GM23338 (cell line): ENCODE data around the gene AGAP2. TPM values are rescaled to one million over a fixed set of nuclear protein-coding genes. Genes with fewer than 3 reads are reported as not detected.

Experiments
- ETS1 ChIP-seq: IDR thresholded peaks from 2 replicates; pipeline ENCODE4 v1.6.1; 2016; ENCODE audit warnings: antibody characterized with exemption
- EZH2 ChIP-seq: fragments of 200-600 bp; sonication (generic); IDR thresholded peaks from one replicate; pipeline ENCODE4 v1.8.0; 2017; ENCODE audit warnings: antibody characterized with exemption, mild to moderate bottlenecking, low read depth; ENCODE audit not compliant: unreplicated experiment
- EZH2phosphoT487 ChIP-seq: fragments of 200-600 bp; sonication (generic); IDR thresholded peaks from one replicate; pipeline ENCODE4 v1.8.1; 2018; ENCODE audit warnings: antibody characterized with exemption; ENCODE audit not compliant: unreplicated experiment
- JUNB ChIP-seq: IDR thresholded peaks from one replicate; pipeline ENCODE4 v1.6.1; 2016; ENCODE audit warnings: antibody characterized with exemption; ENCODE audit not compliant: unreplicated experiment
- NANOG ChIP-seq: IDR thresholded peaks from 2 replicates; pipeline ENCODE4 v1.6.1; 2016; ENCODE audit warnings: antibody characterized with exemption, borderline replicate concordance
- POLR2AphosphoS5 ChIP-seq: IDR thresholded peaks from 2 replicates; pipeline ENCODE4 v1.6.1; 2016; ENCODE audit warnings: antibody characterized with exemption, low read depth
- STAT1 ChIP-seq: IDR thresholded peaks from one replicate; pipeline ENCODE4 v1.6.1; 2016; ENCODE audit warnings: antibody characterized with exemption; ENCODE audit not compliant: unreplicated experiment
- ZNF114 ChIP-seq: fragments of 250-450 bp; sonication (Bioruptor Pico); IDR thresholded peaks from 2 replicates; pipeline ENCODE4 v1.5.0; 2020; ENCODE audit warnings: mild to moderate bottlenecking, moderate library complexity
- ZNF331 ChIP-seq: fragments of 250-450 bp; sonication (Bioruptor Pico); IDR thresholded peaks from 2 replicates; pipeline ENCODE4 v1.5.0; 2020; ENCODE audit warnings: low read depth, mild to moderate bottlenecking, moderate library complexity
- ZNF462 ChIP-seq: fragments of 250-450 bp; sonication (Bioruptor Pico); IDR thresholded peaks from 2 replicates; pipeline ENCODE4 v1.5.0; 2020; ENCODE audit warnings: mild to moderate bottlenecking, moderate library complexity
- polyA plus RNA-seq: library from polyadenylated mRNA; unstranded; fragments of >200 nt; fragmentation: Nextera tagmentation; extraction: Ambion mirVana; gene quantifications from 2 replicates; pipeline ENCODE4 v1.2.1, GENCODE V29; 2016
- total RNA-seq: library from RNA; depleted of rRNA; stranded (reverse); fragments of >200 nt; shearing (Covaris generic); gene quantifications from 2 replicates; pipeline ENCODE4 v1.2.3, GENCODE V29; 2014

AGAP2 gene
- total and polyA plus RNA-seq, 2 experiments from 2014 or later = 0.36 to 1.3 TPM

- TF ChIP-seq ZNF462 (CRISPR knock-in tag) (no peak), POLR2AphosphoS5 (no peak), STAT1 (no peak), ZNF331 (CRISPR knock-in tag) (no peak), JUNB (no peak), ZNF114 (no peak), ETS1 (no peak), NANOG (no peak), EZH2phosphoT487 (no peak), EZH2 (no peak)
Observed at GRCh38 chr12:57730336-57731067, 8.0 kb downstream of the AGAP2 start (continued).
